ENCODE data around the gene UBE2J2. TPM values are rescaled to one million over a fixed set of nuclear protein-coding genes. Genes with fewer than 3 reads are reported as not detected.

The UBE2J2 gene
- total and polyA plus RNA-seq, 2 of the 13 experiments (the other 11 are each of a cell fraction or from before 2014, with no cell fraction given): 25.4 to 29.4 TPM

DNA sequence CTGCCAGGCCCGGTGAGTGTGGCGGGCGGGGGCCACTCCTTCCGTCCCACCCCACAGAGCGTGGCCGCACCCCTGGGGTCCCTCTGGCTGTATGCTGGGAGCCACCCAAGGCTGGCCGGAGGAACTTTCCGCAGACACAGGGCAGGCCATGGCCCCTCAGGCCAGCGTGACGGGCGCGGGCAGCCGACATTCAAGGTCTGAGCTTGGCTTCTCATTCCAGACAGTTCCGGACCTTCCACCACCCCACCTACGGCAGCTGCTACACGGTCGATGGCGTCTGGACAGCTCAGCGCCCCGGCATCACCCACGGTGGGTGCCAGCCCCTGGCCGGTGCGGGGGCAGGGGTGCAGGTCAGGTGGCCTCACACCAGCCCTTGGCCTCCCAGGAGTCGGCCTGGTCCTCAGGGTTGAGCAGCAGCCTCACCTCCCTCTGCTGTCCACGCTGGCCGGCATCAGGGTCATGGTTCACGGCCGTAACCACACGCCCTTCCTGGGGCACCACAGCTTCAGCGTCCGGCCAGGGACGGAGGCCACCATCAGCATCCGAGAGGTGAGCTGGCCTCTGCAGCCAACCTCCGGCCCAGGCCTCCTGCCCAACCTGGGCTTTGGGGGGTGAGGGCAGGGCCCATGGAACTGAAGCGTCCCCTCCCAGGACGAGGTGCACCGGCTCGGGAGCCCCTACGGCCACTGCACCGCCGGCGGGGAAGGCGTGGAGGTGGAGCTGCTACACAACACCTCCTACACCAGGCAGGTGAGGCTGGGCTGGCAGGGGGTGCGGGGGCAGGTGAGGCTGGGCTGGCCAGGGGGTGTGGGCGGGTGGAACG is 13.8 kb upstream of the UBE2J2 start (continued):
- no peak for TF ChIP-seq MLXIP (CRISPR knock-in tag; IDR thresholded peaks at IDR 0.05; ENCODE audit: borderline replicate concordance)
- TF ChIP-seq CHD4 (IDR thresholded peaks at IDR 0.05; ENCODE audit: borderline replicate concordance, low read length): no peak
- TF ChIP-seq TCF7L2 (IDR thresholded peaks at IDR 0.05; ENCODE audit: low read depth, low read length): no peak
- peak; percentile 75; the same call in 1 of the 2 replicates for TF ChIP-seq ZZZ3 (CRISPR knock-in tag; IDR thresholded peaks at IDR 0.05; ENCODE audit: borderline replicate concordance)
- TF ChIP-seq ATF7-NPFF (CRISPR knock-in tag; IDR thresholded peaks at IDR 0.05; ENCODE audit: low read depth): no peak
- TF ChIP-seq ZNF562 (CRISPR knock-in tag; IDR thresholded peaks at IDR 0.05; ENCODE audit: borderline replicate concordance): no peak
- TF ChIP-seq MXI1 (IDR thresholded peaks at IDR 0.05; ENCODE audit: borderline replicate concordance, low read depth, low read length): no peak
- TF ChIP-seq ZFX (CRISPR knock-in tag; IDR thresholded peaks at IDR 0.05; ENCODE audit: low read depth): peak; percentile 90
- peak; percentile 59 to 64; a peak in 3 of 4 replicates for TF ChIP-seq NR2F1 (CRISPR knock-in tag; IDR thresholded peaks at IDR 0.05)
- no peak for TF ChIP-seq TP53 (CRISPR knock-in tag; conservative IDR thresholded peaks at IDR 0.05)
- TF ChIP-seq EP300 (IDR thresholded peaks at IDR 0.05; ENCODE audit: low read depth in 2 of 2, low read length in 2 of 2): no peak
- no peak for TF ChIP-seq EP300 (CRISPR knock-in tag; IDR thresholded peaks at IDR 0.05; ENCODE audit: borderline replicate concordance)
- TF ChIP-seq NFYB (CRISPR knock-in tag; IDR thresholded peaks at IDR 0.05): no peak
- peak; percentile 83; the same call in 1 of the 2 replicates for TF ChIP-seq KLF12 (CRISPR knock-in tag; IDR thresholded peaks at IDR 0.05; ENCODE audit: borderline replicate concordance)
- no peak for TF ChIP-seq ZNF326 (CRISPR knock-in tag; IDR thresholded peaks at IDR 0.05; ENCODE audit: borderline replicate concordance)
- no peak for TF ChIP-seq GATA4 (IDR thresholded peaks at IDR 0.05; ENCODE audit: borderline replicate concordance, low read depth)
- TF ChIP-seq ZNF136 (CRISPR knock-in tag; IDR thresholded peaks at IDR 0.05; ENCODE audit: low read depth): no peak
- TF ChIP-seq, protein P1, sequence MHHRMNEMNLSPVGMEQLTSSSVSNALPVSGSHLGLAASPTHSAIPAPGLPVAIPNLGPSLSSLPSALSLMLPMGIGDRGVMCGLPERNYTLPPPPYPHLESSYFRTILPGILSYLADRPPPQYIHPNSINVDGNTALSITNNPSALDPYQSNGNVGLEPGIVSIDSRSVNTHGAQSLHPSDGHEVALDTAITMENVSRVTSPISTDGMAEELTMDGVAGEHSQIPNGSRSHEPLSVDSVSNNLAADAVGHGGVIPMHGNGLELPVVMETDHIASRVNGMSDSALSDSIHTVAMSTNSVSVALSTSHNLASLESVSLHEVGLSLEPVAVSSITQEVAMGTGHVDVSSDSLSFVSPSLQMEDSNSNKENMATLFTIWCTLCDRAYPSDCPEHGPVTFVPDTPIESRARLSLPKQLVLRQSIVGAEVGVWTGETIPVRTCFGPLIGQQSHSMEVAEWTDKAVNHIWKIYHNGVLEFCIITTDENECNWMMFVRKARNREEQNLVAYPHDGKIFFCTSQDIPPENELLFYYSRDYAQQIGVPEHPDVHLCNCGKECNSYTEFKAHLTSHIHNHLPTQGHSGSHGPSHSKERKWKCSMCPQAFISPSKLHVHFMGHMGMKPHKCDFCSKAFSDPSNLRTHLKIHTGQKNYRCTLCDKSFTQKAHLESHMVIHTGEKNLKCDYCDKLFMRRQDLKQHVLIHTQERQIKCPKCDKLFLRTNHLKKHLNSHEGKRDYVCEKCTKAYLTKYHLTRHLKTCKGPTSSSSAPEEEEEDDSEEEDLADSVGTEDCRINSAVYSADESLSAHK (CRISPR knock-in tag; IDR thresholded peaks at IDR 0.05; ENCODE audit: borderline replicate concordance): no peak
- no peak for TF ChIP-seq ZBTB4 (CRISPR knock-in tag; IDR thresholded peaks at IDR 0.05; ENCODE audit: borderline replicate concordance)

Measured in HepG2 (cell line).